ENCODE data around the gene AMN.
"Not testable (repeated sequence)": the region's sequence is repeated elsewhere in the genome, so short reads cannot be mapped to it uniquely, and the experiment has no call there.

The AMN gene

DNA sequence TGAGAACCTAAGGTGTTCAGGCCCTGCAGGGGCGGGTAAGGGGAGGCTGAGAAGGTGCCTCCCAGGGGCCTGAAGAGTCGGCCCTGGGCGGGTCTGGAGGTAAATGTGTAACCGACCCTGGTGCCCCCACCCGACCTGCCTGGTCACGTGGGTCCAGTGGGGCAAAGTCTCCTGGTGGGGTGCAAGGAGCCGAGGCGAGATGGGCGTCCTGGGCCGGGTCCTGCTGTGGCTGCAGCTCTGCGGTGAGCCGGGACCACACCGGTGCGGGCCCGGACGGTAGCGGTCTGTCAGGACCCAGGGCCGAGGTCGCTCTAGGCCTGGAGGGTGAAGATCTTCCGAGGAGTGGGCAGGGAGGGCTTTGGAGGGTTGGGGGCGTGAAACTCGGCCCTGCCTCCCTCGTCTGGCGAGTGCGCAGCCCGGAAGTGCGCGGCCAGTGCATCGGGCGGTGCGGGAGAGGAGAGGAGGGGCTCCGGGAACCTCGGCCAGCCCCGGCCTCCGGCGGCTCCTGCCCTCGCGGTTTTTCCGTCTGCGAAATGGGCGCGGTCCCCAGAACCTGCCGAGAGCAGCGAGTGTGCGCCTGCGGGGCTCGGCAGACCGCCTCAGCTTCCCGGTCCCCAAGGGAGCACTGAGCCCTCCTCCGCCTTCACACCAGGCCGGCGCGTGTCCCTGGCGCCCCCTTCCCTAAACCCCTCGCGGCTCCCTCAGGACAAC, at the start of gene AMN:
Gene AMN (plus strand): TSS at position 174 of the 711 bp plus-strand sequence. CDS start 26 bp downstream, at position 200.
- FAIRE-seq, result no peak

DNA sequence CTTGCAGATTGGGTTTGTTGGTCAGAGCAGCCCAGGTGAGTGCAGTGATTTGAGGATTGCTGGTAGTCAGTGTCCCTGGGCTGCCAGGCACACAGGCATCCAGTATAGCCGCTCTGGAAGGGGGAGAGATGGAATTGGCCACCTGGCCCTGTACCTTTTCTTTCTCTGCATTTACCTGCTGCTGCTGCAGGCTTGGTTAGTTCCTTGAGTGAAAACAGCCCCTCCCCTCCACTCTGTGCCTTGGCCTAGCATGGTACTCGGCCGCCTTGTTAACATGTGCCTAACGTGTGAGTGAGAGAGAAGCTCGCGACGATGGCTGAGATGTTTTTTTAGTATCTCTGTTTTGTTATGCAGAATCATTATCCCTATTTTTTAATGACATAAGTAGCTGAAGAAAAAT, 49.3 kb upstream of the AMN start:
- FAIRE-seq, result no peak

DNA sequence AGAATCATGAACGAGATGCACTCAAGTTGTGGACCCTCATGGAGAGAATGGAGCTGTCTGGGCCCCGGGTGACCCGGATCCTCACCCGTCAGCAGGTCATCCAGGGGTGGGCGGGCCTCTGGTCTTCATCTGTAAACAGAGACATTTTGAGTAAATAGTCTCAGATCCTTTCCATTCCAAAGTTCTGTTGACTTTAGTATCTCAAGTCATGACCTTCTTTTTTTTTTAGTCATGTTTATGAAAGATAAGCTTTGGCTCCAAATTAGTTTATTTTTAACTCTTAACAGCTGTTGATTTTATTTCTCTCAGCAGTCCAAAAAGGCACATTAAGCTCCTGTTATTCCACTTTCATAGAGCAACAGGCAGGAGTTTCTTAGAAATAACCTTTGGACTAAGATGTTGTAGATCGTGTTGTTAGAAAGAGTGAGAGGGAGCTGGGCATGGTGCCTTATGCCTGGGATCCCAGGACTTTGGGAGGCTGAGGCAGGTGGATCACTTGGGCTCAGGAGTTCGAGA, 48.9 kb upstream of the AMN start:
- no peak for FAIRE-seq

DNA sequence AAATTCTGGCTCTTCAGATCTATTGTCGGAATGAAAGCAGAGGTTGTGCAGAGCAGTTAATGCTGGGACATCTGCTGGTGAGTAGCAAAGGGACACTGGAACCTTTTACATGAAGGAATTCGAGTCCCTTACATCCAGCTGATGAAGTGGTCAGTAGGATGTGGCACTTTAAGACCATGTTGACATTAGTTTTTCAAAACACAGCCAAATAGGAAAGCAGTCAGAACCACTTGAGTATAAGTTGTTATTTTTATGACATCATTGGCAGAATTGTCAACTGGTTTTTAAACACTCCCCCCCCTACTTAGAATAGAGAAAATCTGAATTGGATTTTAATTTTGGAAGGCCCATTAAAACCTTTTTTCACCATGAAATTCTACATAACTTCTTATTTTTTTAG, 46.8 kb upstream of the AMN start:
- no peak for FAIRE-seq

DNA sequence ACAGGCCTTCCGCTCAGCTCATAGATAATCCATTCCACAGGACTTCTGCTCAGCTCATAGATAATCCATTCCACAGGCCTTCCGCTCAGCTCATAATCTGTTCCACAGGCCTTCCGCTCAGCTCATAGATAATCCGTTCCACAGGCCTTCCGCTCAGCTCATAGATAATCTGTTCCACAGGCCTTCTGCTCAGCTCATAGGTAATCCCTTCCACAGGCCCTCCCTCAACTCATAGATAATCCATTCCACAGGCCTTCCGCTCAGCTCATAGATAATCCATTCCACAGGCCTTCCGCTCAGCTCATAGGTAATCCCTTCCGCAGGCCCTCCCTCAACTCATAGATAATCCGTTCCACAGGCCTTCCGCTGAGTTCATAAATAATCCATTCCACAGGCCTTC, 45.0 kb upstream of the AMN start:
- not testable (repeated sequence) for FAIRE-seq

DNA sequence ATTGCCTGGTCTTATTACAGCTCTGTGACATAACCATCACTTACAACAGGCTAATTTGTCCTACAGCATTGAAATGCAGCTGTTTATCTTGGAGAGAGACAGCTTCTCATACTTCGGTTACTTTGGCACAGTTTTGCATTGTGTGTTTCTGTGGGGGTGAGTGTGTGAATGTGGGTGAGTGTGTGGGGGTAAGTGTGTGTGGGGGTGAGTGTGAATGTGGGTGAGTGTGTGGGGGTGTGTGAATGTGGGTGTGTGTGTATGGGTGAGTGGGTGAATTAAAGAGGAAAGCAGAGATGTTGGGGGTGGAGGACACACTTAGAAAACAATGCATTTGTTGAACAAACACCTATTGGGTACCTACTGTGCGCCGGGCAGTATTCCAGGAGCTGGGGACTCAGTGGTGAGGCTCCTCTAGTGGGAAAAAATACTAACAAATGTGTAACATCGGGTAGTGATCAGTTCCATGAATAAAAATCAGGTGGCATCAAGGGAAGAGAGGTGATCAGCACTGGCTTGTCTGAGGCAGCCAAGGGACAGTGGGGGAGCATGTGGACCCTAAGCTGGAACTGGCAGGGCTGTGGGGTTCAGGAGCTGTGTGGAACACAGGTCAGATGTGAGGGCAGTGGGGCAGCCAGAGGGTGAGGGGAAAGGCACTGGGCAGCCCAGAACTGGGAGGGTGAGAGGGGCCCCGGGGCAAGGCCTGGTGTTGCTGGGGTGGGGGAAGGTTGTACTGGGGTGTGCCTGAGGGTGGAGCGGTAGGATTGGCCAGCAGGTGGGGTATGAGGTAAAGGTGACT, 44.1 kb upstream of the AMN start:
- FAIRE-seq, result no peak

DNA sequence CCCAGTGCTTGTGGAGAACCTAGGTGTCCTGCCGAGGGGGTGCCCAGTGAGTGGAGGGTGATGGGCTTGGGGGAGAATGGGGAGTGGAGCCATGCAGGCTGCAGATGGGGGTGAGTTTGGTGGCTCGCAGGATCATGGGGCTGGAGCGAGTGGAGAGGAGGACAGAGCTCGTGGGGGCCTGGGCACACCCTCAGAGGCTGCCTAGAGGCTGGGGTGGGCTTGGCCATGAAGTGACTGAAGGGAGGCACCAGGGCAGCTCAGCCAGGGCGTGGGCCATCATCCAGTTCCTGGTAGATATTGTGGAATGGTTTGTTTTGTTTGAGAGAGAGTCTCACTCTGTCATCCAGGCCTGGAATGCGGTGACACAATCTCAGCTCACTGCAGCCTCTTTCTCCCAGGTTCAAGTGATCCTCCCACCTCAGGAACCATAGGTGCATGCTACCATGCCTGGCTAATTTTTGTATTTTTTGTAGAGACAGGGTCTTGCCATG, 43.4 kb upstream of the AMN start:
- no peak for FAIRE-seq

DNA sequence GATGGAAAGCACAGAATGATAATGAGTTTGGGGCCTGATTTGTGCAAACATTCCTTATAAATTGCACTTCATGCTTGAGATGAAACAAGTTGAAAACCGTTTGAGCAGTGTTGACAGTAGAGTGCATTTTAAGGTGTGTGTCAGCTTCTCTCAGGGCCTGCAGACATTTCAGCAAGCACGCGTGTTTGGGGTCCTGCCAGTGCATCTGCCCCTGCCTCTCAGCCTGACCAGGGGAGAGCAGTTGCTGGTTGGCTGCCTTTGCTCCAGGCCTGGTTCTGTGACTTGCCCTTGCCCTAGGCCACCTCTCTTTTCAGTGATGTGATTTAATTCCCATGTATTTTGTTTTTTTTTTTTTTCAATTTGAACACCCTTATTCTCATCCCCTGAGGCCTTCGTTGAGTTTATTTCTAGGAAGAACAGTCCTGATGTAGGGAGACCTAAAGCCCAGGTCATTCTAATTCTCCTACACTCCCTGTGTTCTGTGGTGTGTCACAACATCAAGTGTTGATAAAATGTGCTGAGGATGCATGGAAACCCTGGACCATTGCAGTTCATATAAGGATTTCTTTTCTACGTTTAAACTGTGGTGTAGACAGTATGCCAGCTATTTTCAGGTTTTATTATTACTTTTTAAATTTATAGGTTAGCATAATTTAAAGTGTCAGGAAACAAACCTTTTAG, 40.1 kb upstream of the AMN start:
- FAIRE-seq, result no peak

DNA sequence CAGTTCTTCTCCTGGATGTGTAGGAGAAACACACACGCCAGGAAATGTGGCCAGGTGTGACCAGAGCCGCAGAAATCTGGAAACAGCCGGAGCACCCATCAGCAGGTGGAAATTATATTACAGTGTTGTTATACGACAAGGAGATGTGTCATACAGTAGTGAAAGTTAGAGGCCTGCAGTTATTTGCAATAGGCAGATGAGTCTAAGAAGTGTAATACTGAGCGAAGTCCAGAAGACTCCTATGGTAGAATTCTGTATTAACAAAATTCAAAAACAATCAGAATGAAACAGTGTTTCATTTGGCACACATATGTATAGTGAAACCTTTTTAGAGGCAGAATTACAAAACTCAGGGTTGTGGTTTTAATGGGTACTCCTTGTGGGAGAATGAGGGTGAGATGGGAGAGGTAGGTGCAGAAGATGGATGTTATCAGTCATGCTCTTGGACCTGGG, 39.3 kb upstream of the AMN start:
- FAIRE-seq, result no peak

DNA sequence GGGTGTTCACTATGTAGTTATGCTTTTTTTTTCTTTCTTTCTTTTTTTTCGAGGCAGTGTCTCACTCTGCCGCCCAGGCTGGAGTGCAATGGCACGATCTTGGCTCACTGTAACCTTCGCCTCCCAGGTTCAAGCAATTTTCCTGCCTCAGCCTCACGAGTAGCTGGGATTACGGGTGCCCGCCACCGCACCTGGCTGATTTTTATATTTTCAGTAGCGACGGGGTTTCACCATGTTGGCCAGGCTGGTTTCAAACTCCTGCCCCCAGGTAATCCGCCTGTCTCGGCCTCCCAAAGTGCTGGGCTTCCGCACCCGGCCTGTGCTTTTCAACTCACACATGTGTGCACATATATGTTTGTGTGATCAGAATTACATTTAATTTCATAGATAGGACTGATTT, 38.9 kb upstream of the AMN start:
- no peak for FAIRE-seq

DNA sequence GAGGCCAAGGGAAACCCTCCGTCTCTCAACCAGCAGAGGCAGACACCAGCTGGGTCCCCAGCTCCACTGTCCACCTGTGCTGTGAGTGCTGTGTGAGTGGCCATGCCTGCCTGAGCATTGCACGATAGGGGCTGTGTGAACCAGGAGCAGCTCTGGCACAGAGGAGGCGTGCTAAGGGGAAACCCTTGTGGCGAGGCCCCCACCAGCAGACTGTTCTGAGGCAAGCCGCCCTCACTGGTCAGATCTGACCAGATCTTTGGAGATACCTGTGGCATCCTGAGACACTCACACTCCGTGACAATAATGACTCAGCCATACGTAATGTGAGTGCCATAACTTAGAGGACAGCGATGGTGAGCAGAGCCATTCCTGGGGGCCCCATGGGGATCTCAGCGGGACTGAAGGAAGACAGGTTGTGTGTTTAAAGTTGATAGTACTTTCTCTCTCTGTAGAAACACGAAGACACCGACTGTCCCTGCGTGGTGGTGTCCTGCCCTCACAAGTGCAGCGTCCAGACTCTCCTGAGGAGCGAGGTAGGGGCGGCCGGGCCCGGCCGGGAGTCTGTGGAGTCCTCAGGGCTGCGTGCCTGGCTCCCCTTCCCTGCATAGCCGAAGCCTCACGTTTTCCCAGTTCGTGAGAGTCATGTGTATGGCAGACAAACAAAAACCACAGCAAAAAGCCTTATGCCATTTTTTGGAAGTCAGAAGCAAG, 36.6 kb upstream of the AMN start:
- no peak for FAIRE-seq

DNA sequence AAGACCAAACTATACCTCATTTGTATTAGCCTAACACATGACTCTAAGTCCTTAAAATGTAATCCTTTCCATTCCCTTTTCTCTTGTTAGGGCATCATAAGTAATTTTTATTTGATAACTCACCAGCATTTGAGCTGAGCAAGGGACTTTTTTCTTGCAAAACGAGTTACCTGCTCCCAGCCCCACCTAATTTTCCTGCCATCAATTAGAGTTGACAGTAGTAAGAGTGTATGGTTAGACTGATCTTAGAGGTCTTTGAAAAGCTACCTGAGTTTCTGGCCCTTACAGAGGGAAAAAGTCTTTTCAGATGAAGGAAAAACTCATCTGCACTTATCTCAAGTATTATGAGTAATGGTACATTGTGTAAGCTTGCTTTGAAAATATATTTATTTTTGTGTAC, 33.7 kb upstream of the AMN start:
- FAIRE-seq, result no peak

DNA sequence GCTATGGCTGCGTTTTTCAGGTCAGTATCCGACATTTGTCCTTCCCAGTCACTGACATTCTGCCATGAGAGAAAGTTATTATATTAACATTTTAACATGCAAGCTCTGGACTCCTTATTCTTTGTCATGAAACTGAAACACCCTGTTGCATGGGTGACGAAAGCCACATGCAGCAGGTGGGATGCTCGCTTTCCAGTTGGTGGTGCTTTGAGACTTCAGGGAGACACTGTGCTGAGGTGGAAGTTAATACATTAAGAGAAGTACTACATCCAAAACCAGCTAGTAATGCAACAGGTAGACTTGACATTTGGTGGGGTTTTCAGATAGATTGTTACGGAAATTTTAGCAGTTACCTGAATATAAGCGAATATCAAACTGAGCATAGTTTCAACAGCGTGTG, 32.8 kb upstream of the AMN start:
- no peak for FAIRE-seq

DNA sequence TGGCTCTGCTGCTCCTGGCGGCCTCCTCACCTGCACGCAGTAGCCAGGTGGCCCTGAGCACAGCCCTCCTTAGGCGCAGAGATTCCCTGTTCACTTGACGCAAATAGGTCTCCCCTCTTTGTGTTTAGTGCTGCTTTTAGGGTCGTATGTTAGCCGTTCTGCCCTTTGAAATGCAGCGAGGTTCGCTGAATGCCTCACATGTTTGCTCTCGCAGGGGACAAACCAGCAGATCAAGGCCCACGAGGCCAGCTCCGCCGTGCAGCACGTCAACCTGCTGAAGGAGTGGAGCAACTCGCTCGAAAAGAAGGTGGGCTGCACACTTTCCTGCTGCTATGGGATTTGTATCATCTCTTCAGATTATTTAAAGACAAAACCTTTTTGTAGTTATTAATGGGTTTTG, 31.4 kb upstream of the AMN start:
- no peak for FAIRE-seq

DNA sequence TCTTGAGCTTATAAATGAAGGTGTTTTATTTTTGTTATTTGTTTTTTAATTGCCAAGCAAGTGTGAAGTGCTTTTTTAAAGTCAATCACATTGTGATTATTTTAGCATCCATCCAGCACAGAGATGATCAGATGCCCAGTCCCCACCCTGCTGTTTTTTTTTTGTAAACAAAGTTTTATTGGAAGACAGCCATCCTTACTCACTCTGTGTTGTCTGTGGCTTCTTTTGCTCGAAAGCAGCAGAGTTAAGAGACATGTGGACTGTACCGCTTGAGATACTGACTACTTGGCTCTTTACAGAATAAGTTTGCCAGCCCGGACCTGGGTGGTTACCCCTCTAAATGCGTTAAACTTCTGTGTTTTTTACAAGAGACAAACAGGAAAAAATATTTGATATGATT, 30.9 kb upstream of the AMN start:
- no peak for FAIRE-seq

DNA sequence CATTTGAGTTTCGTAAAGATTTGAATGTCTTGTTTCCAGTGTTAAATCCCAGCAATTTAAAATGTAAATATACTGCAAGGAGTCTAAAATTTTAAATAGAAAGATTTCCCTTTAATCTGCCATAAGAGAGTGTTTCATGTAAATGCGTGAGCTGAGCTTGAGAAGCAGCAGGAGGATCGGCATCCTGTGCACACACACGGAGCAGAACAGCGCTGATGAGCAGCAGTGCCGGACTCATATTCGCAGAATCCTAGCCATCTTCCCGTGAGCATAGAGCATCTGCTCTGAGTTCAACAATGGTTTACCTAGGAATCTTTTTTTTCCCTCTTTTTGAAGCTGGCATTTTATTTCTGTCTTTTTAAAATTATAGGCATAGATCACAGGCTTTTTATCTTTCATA, 29.8 kb upstream of the AMN start:
- no peak for FAIRE-seq

DNA sequence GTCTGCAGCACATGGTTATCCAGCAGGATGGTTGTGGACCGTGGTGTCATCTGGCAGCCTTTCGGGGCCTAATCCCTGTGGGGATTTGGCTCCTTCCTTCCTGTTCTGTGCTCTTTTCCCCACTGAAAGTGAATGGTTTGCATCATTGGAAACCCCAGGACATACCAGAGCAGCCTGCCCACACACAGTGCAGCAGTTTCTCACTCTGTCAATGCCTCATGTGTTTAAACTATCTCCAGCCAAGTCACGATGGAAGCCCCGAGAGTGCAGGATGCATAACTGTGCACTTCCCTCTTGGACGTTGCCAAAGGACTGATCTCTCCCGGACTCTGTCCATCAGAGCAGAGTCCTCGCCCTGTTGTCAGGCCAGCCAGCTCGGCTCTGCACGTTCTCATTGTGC, 29.0 kb upstream of the AMN start:
- FAIRE-seq, result no peak

DNA sequence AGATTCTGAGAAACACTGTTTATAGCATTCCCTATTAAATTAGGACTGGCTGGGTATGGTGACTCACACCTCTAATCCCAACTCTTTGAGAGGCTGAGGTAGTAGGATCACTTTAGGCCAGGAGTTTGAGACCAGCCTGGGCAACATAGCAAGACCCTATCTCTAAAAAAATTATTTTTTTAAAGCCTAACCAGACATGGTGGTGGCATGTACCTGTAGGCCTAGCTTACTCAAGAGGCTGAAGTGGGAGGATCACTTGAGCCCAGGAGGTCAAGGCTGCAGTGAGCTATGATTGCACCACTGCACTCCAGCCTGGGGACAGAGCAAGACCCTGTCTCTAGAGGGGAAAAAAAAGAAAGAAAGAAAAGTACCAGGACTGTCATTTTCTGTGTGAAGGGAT, 25.7 kb upstream of the AMN start:
- FAIRE-seq, result not testable (repeated sequence)

DNA sequence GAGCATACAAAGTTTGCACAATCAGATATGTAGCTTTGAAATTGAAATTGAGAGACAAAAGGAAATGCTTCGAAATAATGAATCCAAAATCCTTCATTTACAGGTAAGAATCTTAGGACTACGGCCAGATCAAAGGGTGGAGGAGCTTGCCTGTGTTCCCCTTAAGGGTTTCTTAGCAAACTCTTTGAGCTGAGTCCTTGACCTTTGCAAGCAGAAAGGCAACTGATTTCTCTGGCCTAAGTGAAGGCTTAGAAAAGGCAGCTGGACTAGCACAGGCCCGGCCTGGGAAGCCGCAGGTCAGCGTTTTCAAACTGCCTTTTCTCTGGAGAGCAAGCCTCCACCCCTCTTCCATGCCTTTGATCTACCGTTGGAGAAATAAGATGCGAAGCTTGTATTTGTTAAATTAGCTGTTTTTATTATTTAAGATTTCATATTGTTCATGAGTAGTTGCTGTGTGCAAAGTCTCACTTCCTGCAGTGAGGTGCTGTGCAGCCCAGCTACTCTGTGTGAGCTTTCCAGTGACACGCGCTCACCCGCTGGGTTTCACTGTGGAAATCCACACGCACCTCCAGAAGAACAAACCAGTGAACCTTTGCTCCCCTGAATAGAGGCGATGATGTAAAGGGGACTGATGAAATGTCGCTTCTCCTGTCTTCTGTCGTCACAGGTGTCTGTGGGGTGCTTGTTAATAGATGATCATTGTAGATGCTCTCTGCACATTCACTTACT, 25.0 kb upstream of the AMN start:
- no peak for FAIRE-seq

DNA sequence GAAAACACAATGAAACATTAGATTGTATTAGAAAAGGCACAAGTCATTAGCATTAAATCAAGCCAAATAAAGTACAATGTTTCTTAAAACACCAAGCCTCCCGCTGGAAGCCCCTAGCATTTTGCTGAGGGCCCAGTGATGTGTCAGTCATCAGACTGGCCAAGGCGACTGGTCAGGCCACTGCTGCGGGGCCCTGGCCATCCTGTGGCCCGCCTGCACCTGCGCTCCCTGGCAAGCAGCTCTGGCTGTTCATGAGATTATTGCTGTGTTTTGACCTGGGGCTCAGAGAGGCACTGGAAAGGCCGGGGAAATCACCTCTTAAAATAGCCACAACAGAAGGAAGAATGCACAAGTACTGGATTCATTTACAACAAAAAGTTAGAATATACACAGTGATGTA, 24.2 kb upstream of the AMN start:
- FAIRE-seq, result no peak

DNA sequence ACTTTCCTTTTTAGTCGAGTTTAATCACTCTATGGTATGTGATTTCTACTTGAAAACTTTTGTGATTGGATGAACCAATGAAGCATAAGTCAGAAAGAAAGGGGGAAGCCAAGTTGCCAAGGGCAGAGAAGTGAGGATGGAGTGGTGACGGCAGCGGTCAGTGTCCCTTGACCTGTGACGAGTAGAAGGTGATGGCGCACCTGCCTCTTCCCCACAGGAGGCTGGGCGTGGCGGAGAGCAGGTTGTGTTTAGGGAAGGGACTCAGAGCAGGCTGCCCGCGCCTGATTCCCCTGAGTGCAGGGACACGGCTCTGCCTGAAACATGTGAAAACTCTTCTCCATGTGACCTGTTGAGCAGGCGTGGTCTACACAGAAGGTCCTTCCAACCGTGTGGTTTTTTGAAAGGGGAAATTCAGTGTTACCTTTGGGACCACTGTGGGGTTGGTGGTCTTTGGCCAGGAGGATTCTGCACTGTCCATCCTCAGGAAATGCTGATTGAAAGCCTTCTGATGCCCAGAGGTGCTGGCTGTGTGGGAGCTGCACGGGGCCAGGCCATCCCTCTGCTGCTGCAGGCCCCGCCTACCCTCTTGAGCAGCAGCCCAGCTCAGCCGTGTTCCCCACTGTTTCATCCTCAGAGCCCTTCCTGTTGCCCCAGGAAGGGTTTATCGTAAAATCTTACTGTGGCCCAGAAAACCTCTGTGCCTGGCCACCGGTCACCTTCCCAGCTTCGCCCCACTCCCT, 23.5 kb upstream of the AMN start:
- no peak for FAIRE-seq

Measured in TTC549 (cell line).